Tibial nerve (tissue), 4 donors: Measurements from ENCODE around the gene CTNNA2.

Source experiments
- EP300 ChIP-seq, 2 donors: sonication (generic); formaldehyde crosslinking; IDR thresholded peaks; one replicate each; pipeline ENCODE4 v1.6.1; 2017; ENCODE audit warnings: antibody characterized with exemption in 2 of 2, mild to moderate bottlenecking in 1 of 2
- POLR2A ChIP-seq, 2 donors: fragments of 450-650 bp; IDR thresholded peaks; one replicate each; pipeline ENCODE4 v1.6.1; 2017; ENCODE audit warnings: antibody characterized with exemption in 2 of 2, mild to moderate bottlenecking in 2 of 2, moderate library complexity in 2 of 2
- TF ChIP-seq, protein P1 (sequence below), 5 experiments: fragments of 200-600 bp in 3 of 5; fragments of 450-650 bp in 2 of 5; sonication (generic) in 3 of 5; IDR thresholded peaks; one replicate each; pipeline ENCODE4 v1.5.1; 2016 to 2019; ENCODE audit warnings: antibody characterized with exemption in 5 of 5, mild to moderate bottlenecking in 3 of 5, moderate library complexity in 2 of 5

DNA sequence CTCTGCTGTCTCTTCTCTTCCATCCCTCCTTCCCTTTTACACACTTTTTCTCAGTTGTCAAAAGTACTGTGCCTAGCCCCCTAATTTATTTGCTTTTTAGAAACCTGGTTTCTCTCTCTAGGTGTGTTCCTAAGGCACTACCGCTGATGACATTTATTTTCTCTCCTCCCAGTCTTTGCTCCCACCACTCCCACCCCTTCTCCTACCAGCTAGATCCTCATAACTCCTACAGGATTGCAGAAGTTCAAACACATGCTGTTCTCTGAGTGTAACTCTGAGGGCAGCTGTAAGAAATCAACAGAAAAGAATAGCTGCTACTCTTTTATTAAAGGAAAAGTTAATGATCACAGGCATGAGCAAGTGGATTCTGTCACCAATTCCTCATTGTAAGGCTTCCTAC lies 814.0 kb downstream of the CTNNA2 start:
- TF ChIP-seq, protein P1, sequence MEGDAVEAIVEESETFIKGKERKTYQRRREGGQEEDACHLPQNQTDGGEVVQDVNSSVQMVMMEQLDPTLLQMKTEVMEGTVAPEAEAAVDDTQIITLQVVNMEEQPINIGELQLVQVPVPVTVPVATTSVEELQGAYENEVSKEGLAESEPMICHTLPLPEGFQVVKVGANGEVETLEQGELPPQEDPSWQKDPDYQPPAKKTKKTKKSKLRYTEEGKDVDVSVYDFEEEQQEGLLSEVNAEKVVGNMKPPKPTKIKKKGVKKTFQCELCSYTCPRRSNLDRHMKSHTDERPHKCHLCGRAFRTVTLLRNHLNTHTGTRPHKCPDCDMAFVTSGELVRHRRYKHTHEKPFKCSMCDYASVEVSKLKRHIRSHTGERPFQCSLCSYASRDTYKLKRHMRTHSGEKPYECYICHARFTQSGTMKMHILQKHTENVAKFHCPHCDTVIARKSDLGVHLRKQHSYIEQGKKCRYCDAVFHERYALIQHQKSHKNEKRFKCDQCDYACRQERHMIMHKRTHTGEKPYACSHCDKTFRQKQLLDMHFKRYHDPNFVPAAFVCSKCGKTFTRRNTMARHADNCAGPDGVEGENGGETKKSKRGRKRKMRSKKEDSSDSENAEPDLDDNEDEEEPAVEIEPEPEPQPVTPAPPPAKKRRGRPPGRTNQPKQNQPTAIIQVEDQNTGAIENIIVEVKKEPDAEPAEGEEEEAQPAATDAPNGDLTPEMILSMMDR (IDR thresholded peaks at IDR 0.05): no peak
- no peak for TF ChIP-seq POLR2A (IDR thresholded peaks at IDR 0.05)
- TF ChIP-seq EP300 (IDR thresholded peaks at IDR 0.05): no peak
